Aorta (tissue), 5 donors: ENCODE results near the gene PIGK. TPM values are rescaled to one million over a fixed set of nuclear protein-coding genes. Genes with fewer than 3 reads are reported as not detected.

ENCODE experiments used
- ATAC-seq: fragments of 200-7000 bp; cut with Tn5 transposase; one replicate; pipeline ENCODE4 v1.9.1; 2022; ENCODE audit warnings: moderate library complexity; ENCODE audit not compliant: low FRiP score
- DNase-seq, 2 donors: peaks; one replicate each; pipeline ENCODE4 v3.0.0-alpha.2; 2020
- H3K27ac ChIP-seq, 2 donors: one replicate each; pipeline ENCODE4 v1.5.1; 2013; ENCODE audit warnings: low read length in 2 of 2, mild to moderate bottlenecking in 2 of 2, moderate library complexity in 2 of 2, control low read depth in 1 of 2, inconsistent platforms in 1 of 2, low read depth in 1 of 2
- H3K27me3 ChIP-seq, 2 donors: one replicate each; pipeline ENCODE4 v1.6.1; 2013; ENCODE audit warnings: control low read depth in 1 of 2, low read length in 1 of 2, mild to moderate bottlenecking in 1 of 2, moderate library complexity in 1 of 2; ENCODE audit not compliant: insufficient read depth in 2 of 2, control insufficient read depth in 1 of 2
- H3K36me3 ChIP-seq, 2 donors: one replicate each; pipeline ENCODE4 v1.6.1; 2013; ENCODE audit warnings: control low read depth in 1 of 2, low read length in 1 of 2, mild to moderate bottlenecking in 1 of 2; ENCODE audit not compliant: insufficient read depth in 2 of 2, control insufficient read depth in 1 of 2
- H3K4me1 ChIP-seq, 2 donors: one replicate each; pipeline ENCODE4 v1.6.1; 2013; ENCODE audit warnings: low read length in 2 of 2, control low read depth in 1 of 2, mild to moderate bottlenecking in 1 of 2, moderate library complexity in 1 of 2; ENCODE audit not compliant: insufficient read depth in 2 of 2, control insufficient read depth in 1 of 2
- H3K4me3 ChIP-seq, 2 donors: one replicate each; pipeline ENCODE4 v1.5.1; 2013; ENCODE audit warnings: low read length in 2 of 2, control low read depth in 1 of 2, mild to moderate bottlenecking in 1 of 2
- H3K9me3 ChIP-seq: one replicate; pipeline ENCODE4 v1.6.1; 2013; ENCODE audit warnings: mild to moderate bottlenecking, low read length; ENCODE audit not compliant: control insufficient read depth
- WGBS, 2 donors: extraction: QIAGEN DNeasy Blood & Tissue Kit; methylation state at CpG; one replicate each; pipeline ENCODE4 v1.1.7; 2013; 5-methylcytosine and 5-hydroxymethylcytosine counted together
- intact Hi-C, 2 donors: fragments of 100-400 bp; cut with DNase I; formaldehyde crosslinking; loops; one replicate each; pipeline versions ENCODE4 v1.14.2 to v1.15.0; 2022
- polyA plus RNA-seq, 2 donors: library from polyadenylated mRNA; stranded (reverse); fragments of 200-250 nt; gene quantifications; one replicate each; pipeline ENCODE4 v1.2.3, GENCODE V29; 2013
- total RNA-seq, 2 donors: library from RNA; stranded (reverse); fragmentation: NEBNext Ultra II Directional; extraction: Animal tissue kit (Norgen Biotek cat#: 25700); gene quantifications; one replicate each; pipeline ENCODE4 v1.2.1, GENCODE V29; 2021
- donor health status: healthy with polysubstance abuse.
- donor health status: Bipolar disorder and iron deficiency.
- donor health status: DM: no; HTN: no; CAD: no.
- donor health status: DM: no; HTN: no; CAD: no.
- donor health status: DM: yes; HTN: yes; CAD: no.

PIGK gene
- total and polyA plus RNA-seq, 4 donors, result 21.3 to 33.2 (median 30.7) TPM

DNA sequence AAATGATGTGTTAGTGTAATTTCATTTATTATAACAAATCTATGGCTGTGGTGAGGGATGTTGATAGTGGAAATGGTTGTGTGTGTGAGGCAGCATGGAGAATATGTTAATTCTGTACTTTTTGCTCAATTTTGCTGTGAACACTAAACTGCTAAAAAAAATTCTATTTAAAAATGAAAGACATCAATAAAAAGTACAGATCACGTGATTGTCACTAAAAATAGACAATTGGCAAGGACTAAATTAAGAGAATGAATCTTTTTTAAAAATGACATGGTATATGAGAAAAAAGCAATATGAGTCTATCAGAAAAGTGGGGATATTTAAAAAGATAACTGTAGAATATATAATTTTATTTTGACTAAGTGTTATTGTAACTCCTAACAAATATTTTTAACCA, 15.7 kb upstream of the PIGK start:
- intact Hi-C loops, result no loop called here
- no peak overlapping the region for H3K27ac ChIP-seq
- WGBS, 2 donors, result 33 to 35% methylated on average over 1 of the region's 1 CpG
- no peaks in the 10 kb centered on the region for H3K4me1 ChIP-seq
- ATAC-seq (no peak), DNase-seq (no peak)
- H3K27me3 ChIP-seq, result no peaks in the 10 kb centered on the region
- H3K36me3 ChIP-seq, result no peaks in the 10 kb centered on the region
- H3K9me3 ChIP-seq, result no peaks in the 10 kb centered on the region
- H3K4me3 ChIP-seq, result no peak overlapping the region

DNA sequence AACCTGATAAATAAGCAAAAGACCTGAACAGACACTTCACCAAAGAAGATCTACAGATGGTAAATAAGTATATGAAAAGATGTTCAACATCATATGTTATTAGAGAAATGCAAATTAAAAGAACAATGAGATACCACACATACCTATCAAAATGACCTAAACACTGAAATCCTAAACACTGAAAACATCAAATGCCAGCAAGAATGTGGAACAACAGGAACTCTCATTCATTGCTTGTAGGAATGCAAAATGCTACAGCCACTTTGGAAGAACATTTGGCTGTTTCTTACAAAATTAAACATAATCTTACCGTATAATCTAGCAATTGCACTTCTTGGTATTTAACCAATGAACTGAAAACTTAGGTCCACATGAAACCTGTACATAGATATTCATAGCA, 14.9 kb upstream of the PIGK start:
- H3K27ac ChIP-seq, result no peak overlapping the region
- 67 to 75% methylated on average over 1 of the region's 1 CpG for WGBS, 2 donors
- DNase-seq (no peak), ATAC-seq (no peak)
- intact Hi-C loops, result no loop called here
- no peak overlapping the region for H3K4me3 ChIP-seq
- no peaks in the 10 kb centered on the region for H3K27me3 ChIP-seq
- no peaks in the 10 kb centered on the region for H3K36me3 ChIP-seq
- no peaks in the 10 kb centered on the region for H3K9me3 ChIP-seq
- H3K4me1 ChIP-seq, result no peaks in the 10 kb centered on the region

DNA sequence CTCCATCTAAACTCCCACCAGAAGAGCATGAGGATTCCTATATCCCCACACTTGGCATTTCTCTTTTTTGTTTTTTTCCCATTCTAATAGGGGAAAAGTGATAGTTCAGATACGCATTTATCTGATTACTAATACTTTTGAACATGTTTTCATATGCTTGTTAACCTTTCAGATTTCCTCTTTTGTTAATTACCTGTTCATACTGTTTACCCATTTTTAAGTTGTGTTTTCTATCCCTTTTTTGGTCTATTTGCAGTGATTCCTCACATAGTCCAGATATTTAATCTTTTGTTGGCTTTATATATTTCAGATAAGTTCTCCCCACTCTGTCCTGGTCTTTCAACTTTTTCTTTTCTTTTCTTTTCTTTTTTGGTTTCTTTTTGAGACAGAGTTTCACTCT, 13.6 kb upstream of the PIGK start:
- intact Hi-C loops, result no loop called here
- ATAC-seq, result no peak

DNA sequence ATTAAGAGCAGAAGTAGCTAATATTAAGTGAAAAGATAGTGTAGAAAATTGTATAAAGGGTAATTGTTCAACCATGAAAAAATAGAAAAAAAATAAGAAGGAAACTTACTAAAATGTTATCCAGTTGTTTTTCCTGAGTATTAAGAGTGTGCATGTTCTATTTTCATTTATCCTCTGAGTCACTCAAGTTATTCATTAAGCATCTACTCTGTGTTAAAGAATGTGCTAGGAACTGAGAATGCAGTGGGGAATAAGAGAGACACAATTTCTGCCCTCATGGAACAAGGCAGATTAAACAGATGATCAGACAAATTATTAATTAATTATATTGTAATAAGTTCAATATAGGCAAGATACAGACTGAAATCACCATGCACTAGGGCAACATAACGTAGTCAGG, 10.8 kb upstream of the PIGK start:
- no peaks in the 10 kb centered on the region for H3K36me3 ChIP-seq
- no peak overlapping the region for H3K27ac ChIP-seq
- 79 to 84% methylated on average over 1 of the region's 1 CpG for WGBS, 2 donors
- intact Hi-C loops, result no loop called here
- H3K9me3 ChIP-seq, result no peaks in the 10 kb centered on the region
- H3K4me3 ChIP-seq, result no peak overlapping the region
- ATAC-seq (no peak), DNase-seq (no peak)
- H3K27me3 ChIP-seq, result no peaks in the 10 kb centered on the region
- H3K4me1 ChIP-seq, result no peaks in the 10 kb centered on the region

More for the DNA sequence above, 13.6 kb upstream of the PIGK start:
- H3K36me3 ChIP-seq, result no peaks in the 10 kb centered on the region
- no peak overlapping the region for H3K27ac ChIP-seq
- H3K4me3 ChIP-seq, result no peak overlapping the region
- no peaks in the 10 kb centered on the region for H3K27me3 ChIP-seq
- H3K9me3 ChIP-seq, result no peaks in the 10 kb centered on the region
- DNase-seq, result no peak
- no peaks in the 10 kb centered on the region for H3K4me1 ChIP-seq
- WGBS, 2 donors, result 88 to 95% methylated on average over 1 of the region's 1 CpG

DNA sequence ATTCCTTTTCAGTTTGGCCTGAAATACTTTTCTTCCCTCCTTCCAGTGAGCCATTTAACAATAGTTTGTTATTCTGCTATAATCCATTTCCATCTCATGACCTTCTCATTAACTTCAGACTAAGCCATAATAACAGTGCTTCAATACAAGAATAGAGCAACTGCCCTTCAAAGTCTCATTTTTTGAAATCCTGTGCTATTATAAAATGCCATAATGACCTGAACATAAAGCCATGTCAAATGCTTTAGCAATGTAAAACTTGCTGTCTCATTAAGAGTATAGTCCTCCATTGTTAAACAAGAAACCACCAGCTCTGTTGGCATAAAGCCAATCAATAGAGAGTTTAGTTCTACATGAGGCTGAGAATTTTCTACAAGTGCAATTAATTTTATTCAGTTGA, 9.6 kb upstream of the PIGK start:
- intact Hi-C loops, result no loop called here
- ATAC-seq, result no peak
- DNase-seq, result no peak

DNA sequence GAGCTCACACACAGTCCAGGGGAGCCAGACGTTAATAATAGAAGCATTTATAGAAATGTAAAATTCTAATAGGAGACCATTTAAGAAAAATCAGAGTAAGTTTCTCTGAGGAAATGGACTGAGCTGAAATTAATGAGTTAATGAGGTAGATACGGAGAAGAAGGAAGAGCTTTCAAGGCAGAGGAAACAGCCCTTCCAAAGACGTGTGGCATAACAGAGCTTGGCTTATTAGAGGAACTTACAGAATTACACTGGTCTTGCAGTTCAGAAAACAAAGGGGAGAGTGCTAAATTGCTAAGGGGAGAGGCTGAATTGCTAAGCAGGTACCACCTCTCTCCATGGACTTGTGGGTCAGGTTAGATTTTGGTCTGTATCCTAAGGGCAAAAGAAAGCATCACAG, 8.2 kb upstream of the PIGK start:
- DNase-seq, result no peak
- WGBS, 2 donors, result 41 to 47% methylated on average over 3 of the region's 3 CpGs
- Histone ChIP-seq H3K27ac (no peak overlapping the region), H3K4me3 (no peak overlapping the region), H3K27me3 (peaks cover 0 to 1% of the 10 kb centered on the region in 2 donors), H3K4me1 (no peaks in the 10 kb centered on the region), H3K9me3 (no peaks in the 10 kb centered on the region), H3K36me3 (no peaks in the 10 kb centered on the region)
- intact Hi-C loops, result no loop called here
- no peak for ATAC-seq

More for the DNA sequence above, 9.6 kb upstream of the PIGK start:
- Histone ChIP-seq H3K27ac (no peak overlapping the region), H3K9me3 (no peaks in the 10 kb centered on the region), H3K27me3 (peaks cover 0 to 1% of the 10 kb centered on the region in 2 donors), H3K4me1 (no peaks in the 10 kb centered on the region), H3K36me3 (no peaks in the 10 kb centered on the region), H3K4me3 (no peak overlapping the region)

DNA sequence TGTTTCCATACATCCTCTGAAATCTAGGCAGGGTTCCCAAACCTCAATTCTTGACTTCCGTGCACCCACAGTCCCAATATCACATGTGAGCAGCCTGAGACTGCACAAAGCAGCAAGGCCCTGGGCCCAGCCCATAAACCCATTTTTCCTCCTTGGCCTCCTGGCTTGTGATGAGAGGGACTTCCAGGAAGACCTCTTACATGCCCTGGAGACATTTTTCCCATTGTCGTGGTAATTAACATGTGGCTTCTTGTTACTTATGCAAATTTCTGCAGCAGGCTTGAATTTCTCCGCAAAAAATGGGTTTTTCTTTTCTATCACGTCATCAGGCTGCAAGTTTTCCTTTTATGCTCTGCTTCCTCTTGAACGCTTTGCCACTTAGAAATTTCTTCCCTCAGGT, 3.3 kb upstream of the PIGK start:
- Histone ChIP-seq H3K4me1 (peaks cover 0 to 5% of the 10 kb centered on the region in 2 donors), H3K4me3 (no peak overlapping the region), H3K27ac (no peak overlapping the region), H3K9me3 (no peaks in the 10 kb centered on the region), H3K36me3 (no peaks in the 10 kb centered on the region), H3K27me3 (peaks cover 0 to 1% of the 10 kb centered on the region in 2 donors)
- ATAC-seq (no peak), DNase-seq (no peak)
- WGBS, 2 donors, result 83 to 89% methylated on average over 5 of the region's 5 CpGs
- intact Hi-C loops, result no loop called here

DNA sequence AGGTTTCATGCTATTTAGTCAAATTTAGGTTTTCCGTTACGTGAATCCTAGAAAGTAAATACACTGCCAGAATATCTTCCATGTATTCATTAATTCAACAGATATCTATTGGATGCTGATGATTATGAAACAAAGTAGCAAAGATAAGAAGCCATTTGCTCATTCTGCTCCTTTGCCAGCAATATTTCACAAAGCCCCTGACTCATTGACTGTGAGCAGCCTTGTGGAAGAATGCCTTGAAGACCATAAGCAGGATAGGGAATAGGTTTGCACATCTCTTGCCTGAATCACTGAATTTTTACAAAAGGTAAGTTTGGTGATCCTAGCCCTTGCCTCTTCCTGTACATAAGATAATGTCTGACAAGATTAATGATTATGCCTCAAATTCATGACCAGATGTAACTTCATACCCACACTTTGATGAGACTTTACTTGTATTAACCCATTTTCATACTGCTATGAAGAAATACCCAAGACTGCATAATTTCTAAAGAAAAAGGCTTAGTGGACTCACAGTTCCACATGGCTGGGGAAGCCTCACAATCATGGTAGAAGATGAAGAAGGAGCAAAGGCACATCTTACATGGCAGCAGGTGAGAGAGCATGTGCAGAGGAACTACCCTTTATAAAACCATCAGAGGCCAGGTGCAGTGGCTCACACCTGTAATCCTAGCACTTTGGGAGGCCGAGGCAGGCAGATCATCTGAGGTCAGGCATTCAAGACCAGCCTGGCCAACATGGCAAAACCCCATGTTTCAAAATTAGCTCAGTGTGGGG, 1.6 kb upstream of the PIGK start:
- DNase-seq, result no peak
- H3K4me3 ChIP-seq, result no peak overlapping the region
- peaks cover 0 to 5% of the 10 kb centered on the region in 2 donors for H3K4me1 ChIP-seq
- no peaks in the 10 kb centered on the region for H3K9me3 ChIP-seq
- intact Hi-C loops, result no loop called here
- peaks cover 0 to 1% of the 10 kb centered on the region in 2 donors for H3K27me3 ChIP-seq
- ATAC-seq, result no peak
- no peaks in the 10 kb centered on the region for H3K36me3 ChIP-seq
- no peak overlapping the region for H3K27ac ChIP-seq
- 65 to 67% methylated on average over 3 of the region's 3 CpGs for WGBS, 2 donors

DNA sequence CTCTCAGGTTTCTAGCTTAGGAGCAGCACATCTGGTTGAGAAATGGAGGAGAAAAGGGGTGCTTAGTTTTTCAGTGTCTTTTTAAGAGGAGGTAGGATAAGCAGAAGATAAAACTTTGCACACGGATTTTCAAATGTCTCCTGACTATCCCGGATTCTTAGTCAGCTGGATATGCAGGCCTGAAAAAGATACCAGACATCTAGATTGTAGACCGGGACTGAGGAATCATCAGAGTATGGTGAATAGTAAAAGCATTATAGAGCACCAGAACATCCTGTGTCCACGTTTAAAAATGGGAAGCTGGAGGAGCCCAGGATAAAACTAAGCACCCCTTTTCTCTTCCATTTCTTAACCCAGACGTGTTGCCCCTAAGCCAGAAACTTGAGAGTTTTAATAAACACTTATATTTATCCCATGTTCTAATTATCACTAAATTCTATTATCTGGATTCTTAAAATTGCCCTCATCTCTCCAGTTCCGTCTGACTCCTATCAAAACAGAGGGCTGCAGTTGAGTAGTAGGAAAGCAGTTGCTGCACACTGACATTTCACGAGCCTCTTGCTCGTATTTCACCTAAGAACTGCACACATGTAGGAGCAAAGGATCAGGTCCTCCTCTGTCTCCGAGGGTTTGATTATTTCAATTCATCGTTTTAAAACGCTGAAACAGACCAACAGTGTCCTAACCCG, 609 bp downstream of the PIGK start:
- Histone ChIP-seq H3K27me3 (no peaks in the 10 kb centered on the region), H3K9me3 (no peaks in the 10 kb centered on the region), H3K36me3 (no peaks in the 10 kb centered on the region), H3K4me1 (peaks cover 0 to 5% of the 10 kb centered on the region in 2 donors), H3K4me3 (peak overlapping the region; percentile 89 to 94), H3K27ac (peak overlapping the region; percentile 39 to 80)
- DNase-seq, result no peak
- WGBS, 2 donors, result 6 to 7% methylated on average over 12 of the region's 12 CpGs
- ATAC-seq, result peak; percentile 73
- intact Hi-C loops, result no loop called here
